Ascending aorta (tissue), 2 donors: Measurements from ENCODE around the gene LMNA. TPM values are rescaled to one million over a fixed set of nuclear protein-coding genes. Genes with fewer than 3 reads are reported as not detected.

ENCODE experiments used
- DNase-seq, 2 donors: peaks; one replicate each; pipeline ENCODE4 v3.0.0-alpha.2; 2019; ENCODE audit warnings: low spot score in 2 of 2
- H3K27ac ChIP-seq, 2 donors: fragments of 200-600 bp; sonication (generic); one replicate each; pipeline ENCODE4 v1.5.1; 2016 to 2017; ENCODE audit warnings: mild to moderate bottlenecking in 1 of 2
- H3K27me3 ChIP-seq: fragments of 200-600 bp; sonication (generic); one replicate; pipeline ENCODE4 v1.5.1; 2017
- H3K36me3 ChIP-seq, 2 donors: fragments of 200-600 bp; sonication (generic); one replicate each; pipeline ENCODE4 v1.5.1; 2016
- H3K4me1 ChIP-seq, 2 donors: fragments of 200-600 bp; sonication (generic); one replicate each; pipeline ENCODE4 v1.5.1; 2016 to 2017; ENCODE audit warnings: mild to moderate bottlenecking in 1 of 2
- H3K4me3 ChIP-seq, 2 donors: fragments of 200-600 bp; sonication (generic); one replicate each; pipeline ENCODE4 v1.5.1; 2016 to 2017; ENCODE audit warnings: mild to moderate bottlenecking in 1 of 2
- H3K9me3 ChIP-seq, 2 donors: fragments of 200-600 bp; sonication (generic); one replicate each; pipeline ENCODE4 v1.5.1; 2016
- intact Hi-C: fragments of 100-400 bp; cut with DNase I; formaldehyde crosslinking; loops from one replicate; pipeline ENCODE4 v1.15.1; 2023
- total RNA-seq: library from RNA; depleted of rRNA; stranded (reverse); fragments of >200 nt; gene quantifications from one replicate; pipeline ENCODE4 v1.1.0, GENCODE V29; 2016
- TF ChIP-seq, protein P1 (sequence below), 3 experiments: fragments of 200-600 bp in 2 of 3; fragments of 450-650 bp in 1 of 3; sonication (generic) in 2 of 3; IDR thresholded peaks; one replicate each; pipeline ENCODE4 v1.5.1; 2016 to 2019; ENCODE audit warnings: antibody characterized with exemption in 3 of 3, mild to moderate bottlenecking in 1 of 3, moderate library complexity in 1 of 3

The LMNA gene
- total RNA-seq, 1 donor from 2014 or later: 783 TPM

GRCh38 chr1:156098784-156099183 lies 15.7 kb upstream of the LMNA start:
- Histone ChIP-seq H3K36me3 (no peaks in the 10 kb centered on the region), H3K27ac (peak overlapping the region; percentile 30 to 33), H3K9me3 (no peaks in the 10 kb centered on the region), H3K4me3 (no peak overlapping the region), H3K27me3 (no peaks in the 10 kb centered on the region), H3K4me1 (peaks cover 31 to 44% of the 10 kb centered on the region in 2 donors)
- intact Hi-C loops: loop anchor here (5.0 kb wide), 1 partner anchor 114 kb away; the partner anchor contains the start of gene PMF1
- TF ChIP-seq, protein P1, sequence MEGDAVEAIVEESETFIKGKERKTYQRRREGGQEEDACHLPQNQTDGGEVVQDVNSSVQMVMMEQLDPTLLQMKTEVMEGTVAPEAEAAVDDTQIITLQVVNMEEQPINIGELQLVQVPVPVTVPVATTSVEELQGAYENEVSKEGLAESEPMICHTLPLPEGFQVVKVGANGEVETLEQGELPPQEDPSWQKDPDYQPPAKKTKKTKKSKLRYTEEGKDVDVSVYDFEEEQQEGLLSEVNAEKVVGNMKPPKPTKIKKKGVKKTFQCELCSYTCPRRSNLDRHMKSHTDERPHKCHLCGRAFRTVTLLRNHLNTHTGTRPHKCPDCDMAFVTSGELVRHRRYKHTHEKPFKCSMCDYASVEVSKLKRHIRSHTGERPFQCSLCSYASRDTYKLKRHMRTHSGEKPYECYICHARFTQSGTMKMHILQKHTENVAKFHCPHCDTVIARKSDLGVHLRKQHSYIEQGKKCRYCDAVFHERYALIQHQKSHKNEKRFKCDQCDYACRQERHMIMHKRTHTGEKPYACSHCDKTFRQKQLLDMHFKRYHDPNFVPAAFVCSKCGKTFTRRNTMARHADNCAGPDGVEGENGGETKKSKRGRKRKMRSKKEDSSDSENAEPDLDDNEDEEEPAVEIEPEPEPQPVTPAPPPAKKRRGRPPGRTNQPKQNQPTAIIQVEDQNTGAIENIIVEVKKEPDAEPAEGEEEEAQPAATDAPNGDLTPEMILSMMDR (IDR thresholded peaks at IDR 0.05): no peak
- DNase-seq: no peak

GRCh38 chr1:156099282-156099681 lies 15.2 kb upstream of the LMNA start:
- intact Hi-C loops: loop anchor here (5.0 kb wide), 1 partner anchor 113 kb away; the partner anchor contains the start of gene PMF1
- peak overlapping the region; percentile 30 to 33 for H3K27ac ChIP-seq
- H3K36me3 ChIP-seq: no peaks in the 10 kb centered on the region
- no peak for DNase-seq
- no peaks in the 10 kb centered on the region for H3K9me3 ChIP-seq
- H3K4me3 ChIP-seq: no peak overlapping the region
- no peaks in the 10 kb centered on the region for H3K27me3 ChIP-seq
- H3K4me1 ChIP-seq: peaks cover 36 to 49% of the 10 kb centered on the region in 2 donors
- TF ChIP-seq, protein P1 (IDR thresholded peaks at IDR 0.05): no peak

DNA sequence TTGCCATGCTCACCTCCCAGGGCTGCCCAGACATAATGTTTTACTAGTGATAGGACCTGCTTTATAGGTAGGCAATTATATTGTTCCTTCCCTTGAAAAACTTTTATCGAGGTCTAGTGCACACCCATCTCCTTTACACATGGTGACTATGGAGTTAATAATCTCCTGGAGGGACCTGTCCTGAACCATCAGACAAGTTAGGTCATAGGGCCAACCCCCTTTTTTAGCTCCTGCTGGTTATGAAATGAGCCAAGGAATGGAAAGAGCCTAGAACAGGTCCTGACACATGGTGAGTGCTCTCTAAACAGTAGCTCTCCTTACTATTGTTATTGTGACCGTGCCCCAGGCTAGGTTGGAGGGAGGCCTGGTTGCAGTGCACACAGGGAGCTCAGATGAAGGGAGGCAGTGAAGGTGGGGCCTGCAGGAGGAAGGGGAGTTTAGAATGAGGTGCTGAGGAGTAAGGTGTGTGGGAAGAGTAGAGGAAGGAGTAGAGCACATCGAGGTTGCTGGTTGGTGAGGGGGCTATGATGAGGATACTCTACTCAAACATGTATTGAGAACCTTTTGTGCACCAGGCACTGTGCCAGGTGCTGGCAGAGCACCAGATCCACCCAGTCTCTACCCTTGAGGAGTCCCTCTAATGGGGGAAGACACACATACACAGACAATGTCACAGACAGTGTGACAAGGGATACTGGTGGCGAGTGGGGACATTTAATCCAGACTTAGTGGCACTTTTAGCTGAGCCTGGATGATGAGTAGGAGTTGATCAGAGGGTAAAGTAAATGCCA lies 14.1 kb upstream of the LMNA start:
- no peak overlapping the region for H3K4me3 ChIP-seq
- TF ChIP-seq, protein P1 (IDR thresholded peaks at IDR 0.05): no peak
- no peaks in the 10 kb centered on the region for H3K9me3 ChIP-seq
- H3K4me1 ChIP-seq: peaks cover 46 to 60% of the 10 kb centered on the region in 2 donors
- no peaks in the 10 kb centered on the region for H3K27me3 ChIP-seq
- H3K36me3 ChIP-seq: no peaks in the 10 kb centered on the region
- intact Hi-C loops: no loop called here
- no peak for DNase-seq
- peak overlapping the region; percentile 4 to 50 for H3K27ac ChIP-seq

DNA sequence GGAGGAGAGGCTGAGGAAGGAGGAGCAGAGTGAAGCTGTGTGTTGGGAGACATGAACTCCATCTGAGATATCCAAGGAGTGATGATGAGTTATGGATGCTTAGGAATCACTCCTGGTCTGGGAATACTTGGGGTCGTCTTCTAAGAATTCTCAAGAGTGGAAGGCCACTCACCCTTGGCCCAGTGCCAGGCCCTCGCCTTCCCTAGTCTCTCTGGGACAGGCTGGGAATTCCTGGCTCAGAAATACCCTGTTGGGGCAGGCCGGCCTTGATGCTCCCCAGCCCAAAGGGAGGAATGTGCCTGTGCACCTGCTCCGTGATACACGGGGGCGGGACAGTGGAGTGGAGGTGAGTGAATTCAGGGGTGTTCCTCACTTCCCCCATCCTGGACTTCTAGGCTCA lies 12.6 kb upstream of the LMNA start:
- H3K27ac ChIP-seq: peak overlapping the region; percentile 95 to 96
- H3K4me3 ChIP-seq: no peak overlapping the region
- no peaks in the 10 kb centered on the region for H3K36me3 ChIP-seq
- peaks cover 46 to 62% of the 10 kb centered on the region in 2 donors for H3K4me1 ChIP-seq
- H3K9me3 ChIP-seq: no peaks in the 10 kb centered on the region
- TF ChIP-seq, protein P1 (IDR thresholded peaks at IDR 0.05): no peak
- peak in 1 of 2 donors; percentile 69 for DNase-seq
- intact Hi-C loops: no loop called here
- no peaks in the 10 kb centered on the region for H3K27me3 ChIP-seq

GRCh38 chr1:156102633-156103511 lies 11.6 kb upstream of the LMNA start:
- H3K27me3 ChIP-seq: no peaks in the 10 kb centered on the region
- intact Hi-C loops: no loop called here
- peak in 1 of 2 donors; percentile 72 for DNase-seq
- H3K36me3 ChIP-seq: no peaks in the 10 kb centered on the region
- TF ChIP-seq, protein P1 (IDR thresholded peaks at IDR 0.05): no peak
- H3K27ac ChIP-seq: peak overlapping the region; percentile 95 to 96
- peaks cover 39 to 59% of the 10 kb centered on the region in 2 donors for H3K4me1 ChIP-seq
- H3K4me3 ChIP-seq: peak overlapping the region; percentile 31 to 38
- no peaks in the 10 kb centered on the region for H3K9me3 ChIP-seq
